GM23248 (cell line): ENCODE results near the gene ANKRD65.

Experiments used
- EZH2 ChIP-seq: fragments of 200-600 bp; sonication (generic); IDR thresholded peaks from 2 replicates; pipeline ENCODE4 v1.6.1; 2018; ENCODE audit warnings: antibody characterized with exemption, mild to moderate bottlenecking; ENCODE audit not compliant: insufficient read depth, poor library complexity, severe bottlenecking
- EZH2phosphoT487 ChIP-seq: fragments of 200-600 bp; sonication (generic); IDR thresholded peaks from 2 replicates; pipeline ENCODE4 v1.6.1; 2018; ENCODE audit warnings: antibody characterized with exemption, moderate library complexity, mild to moderate bottlenecking, low read depth; ENCODE audit not compliant: insufficient read depth

- TF ChIP-seq EZH2 (no peak), EZH2phosphoT487 (no peak)
Measured at GRCh38 chr1:1371364-1371745, 49.7 kb downstream of the ANKRD65 start.
